Measurements from ENCODE around the gene SSH2.
"Not testable (repeated sequence)": the region's sequence is repeated elsewhere in the genome, so short reads cannot be mapped to it uniquely, and the experiment has no call there.

SSH2 gene

GRCh38 chr17:29880031-29880430, 50.0 kb downstream of the SSH2 start:
- no peak for DNase-seq (ENCODE audit: low read depth)

GRCh38 chr17:29874931-29875596, 55.0 kb downstream of the SSH2 start:
- DNase-seq (ENCODE audit: low read depth) = no peak

- DNase-seq (ENCODE audit: low read depth) = not testable (repeated sequence)
Observed at GRCh38 chr17:29874358-29874757, 55.7 kb downstream of the SSH2 start.

- no peak for DNase-seq (ENCODE audit: low read depth)
Observed at GRCh38 chr17:29873476-29873875, 56.6 kb downstream of the SSH2 start.

- no peak for DNase-seq (ENCODE audit: low read depth)
Observed at GRCh38 chr17:29870836-29871465, 59.1 kb downstream of the SSH2 start.

- no peak for DNase-seq (ENCODE audit: low read depth)
Observed at GRCh38 chr17:29867643-29868181, 62.3 kb downstream of the SSH2 start.

- DNase-seq (ENCODE audit: low read depth) = no peak
Observed at GRCh38 chr17:29866746-29867404, 63.2 kb downstream of the SSH2 start.

- no peak for DNase-seq (ENCODE audit: low read depth)
Observed at GRCh38 chr17:29864615-29865014, 65.4 kb downstream of the SSH2 start.

GRCh38 chr17:29864123-29864522, 65.9 kb downstream of the SSH2 start:
- DNase-seq (ENCODE audit: low read depth) = not testable (repeated sequence)

- no peak for DNase-seq (ENCODE audit: low read depth)
Observed at GRCh38 chr17:29862951-29863350, 67.1 kb downstream of the SSH2 start.

GRCh38 chr17:29862127-29862526, 67.9 kb downstream of the SSH2 start:
- no peak for DNase-seq (ENCODE audit: low read depth)

- not testable (repeated sequence) for DNase-seq (ENCODE audit: low read depth)
Observed at GRCh38 chr17:29859445-29859844, 70.6 kb downstream of the SSH2 start.

- no peak for DNase-seq (ENCODE audit: low read depth)
Observed at GRCh38 chr17:29857823-29858222, 72.2 kb downstream of the SSH2 start.

- not testable (repeated sequence) for DNase-seq (ENCODE audit: low read depth)
Observed at GRCh38 chr17:29857105-29857504, 72.9 kb downstream of the SSH2 start.

GRCh38 chr17:29855686-29856085, 74.3 kb downstream of the SSH2 start:
- DNase-seq (ENCODE audit: low read depth) = no peak

GRCh38 chr17:29848737-29849136, 81.3 kb downstream of the SSH2 start:
- no peak for DNase-seq (ENCODE audit: low read depth)

- DNase-seq (ENCODE audit: low read depth) = no peak
Observed at GRCh38 chr17:29847527-29848400, 82.3 kb downstream of the SSH2 start.

GRCh38 chr17:29847118-29847517, 82.9 kb downstream of the SSH2 start:
- DNase-seq (ENCODE audit: low read depth) = no peak

- DNase-seq (ENCODE audit: low read depth) = no peak
Observed at GRCh38 chr17:29846298-29846697, 83.7 kb downstream of the SSH2 start.

- DNase-seq (ENCODE audit: low read depth) = no peak
Observed at GRCh38 chr17:29844339-29845048, 85.5 kb downstream of the SSH2 start.

- DNase-seq (ENCODE audit: low read depth) = no peak
Observed at GRCh38 chr17:29840884-29841283, 89.1 kb downstream of the SSH2 start.
